Adrenal gland (tissue), 12 donors: ENCODE measurements around the gene ZNF503. TPM values are rescaled to one million over a fixed set of nuclear protein-coding genes. Genes with fewer than 3 reads are reported as not detected.

Experiments used
- DNase-seq, 7 donors: peaks; one replicate each; pipeline ENCODE4 v3.0.0-alpha.2; 2019 to 2020
- H3K27ac ChIP-seq, 5 donors: fragments of 200-600 bp; sonication (generic) in 4 of 5; 1 replicate in 3 of 5; 2 replicates in 2 of 5; pipeline versions ENCODE4 v1.5.1 to v1.8.0; 2016 to 2020; ENCODE audit warnings: mild to moderate bottlenecking in 1 of 5
- H3K27me3 ChIP-seq: fragments of 200-600 bp; 2 replicates; pipeline ENCODE4 v1.8.0; 2021
- H3K36me3 ChIP-seq, 2 donors: fragments of 200-600 bp; replicated peaks in 1 of 2; 1 replicate in 1 of 2; 2 replicates in 1 of 2; pipeline versions ENCODE4 v1.5.1 to v1.8.0; 2018 to 2022
- H3K4me1 ChIP-seq, 2 donors: fragments of 200-600 bp; replicated peaks in 1 of 2; 1 replicate in 1 of 2; 2 replicates in 1 of 2; pipeline versions ENCODE4 v1.5.1 to v1.8.0; 2018 to 2021
- H3K4me3 ChIP-seq, 4 donors: fragments of 200-600 bp; sonication (generic) in 3 of 4; one replicate each; pipeline ENCODE4 v1.5.1; 2016 to 2018
- H3K9me3 ChIP-seq, 3 donors: fragments of 200-600 bp; sonication (generic) in 1 of 3; replicated peaks in 1 of 3; 1 replicate in 2 of 3; 2 replicates in 1 of 3; pipeline versions ENCODE4 v1.5.1 to v1.8.0; 2016 to 2021
- CTCF ChIP-seq, 6 experiments: fragments of 450-650 bp in 4 of 6; fragments of 200-600 bp in 2 of 6; sonication (generic) in 1 of 6; IDR thresholded peaks; 1 replicate in 5 of 6; 2 replicates in 1 of 6; pipeline versions ENCODE4 v1.5.1 to v1.8.0; 2016 to 2021; ENCODE audit warnings: antibody characterized with exemption in 6 of 6, mild to moderate bottlenecking in 2 of 6, moderate library complexity in 1 of 6
- POLR2A ChIP-seq, 2 donors: fragments of 450-650 bp; IDR thresholded peaks; one replicate each; pipeline ENCODE4 v1.6.1; 2017; ENCODE audit warnings: antibody characterized with exemption in 2 of 2, mild to moderate bottlenecking in 2 of 2, moderate library complexity in 1 of 2
- WGBS, 4 donors: extraction: QIAGEN DNeasy Blood & Tissue Kit in 2 of 4; methylation state at CpG; one replicate each; pipeline versions ENCODE4 v1.1.5 to v1.1.7; 2013 to 2017; 5-methylcytosine and 5-hydroxymethylcytosine counted together
- intact Hi-C, 2 donors: fragments of 100-400 bp; cut with DNase I; formaldehyde crosslinking; loops; one replicate each; pipeline versions ENCODE4 v1.14.1 to v1.15.0; 2022 to 2023
- polyA plus RNA-seq, 3 donors: library from polyadenylated mRNA; stranded (reverse); fragments of 200-250 nt in 2 of 3; fragments of 350-450 nt in 1 of 3; fragmentation: Illumina TruSeq in 1 of 3; extraction: RNeasy Lipid Tissue Mini Kit (QIAGEN cat#74804) in 1 of 3; gene quantifications; one replicate each; pipeline ENCODE4 v1.2.3, GENCODE V29; 2013 to 2014
- total RNA-seq, 9 donors: library from RNA; depleted of rRNA in 4 of 9; stranded (reverse); fragments of >200 nt in 4 of 9; fragments of 120-200 nt in 1 of 9; fragmentation: NEBNext Ultra II Directional in 1 of 9; extraction: Animal tissue kit (Norgen Biotek cat#: 25700) in 1 of 9; gene quantifications; one replicate each; pipeline versions ENCODE4 v1.1.0 to v1.2.4, GENCODE V29; 2013 to 2023
- donor health status: healthy with polysubstance abuse.
- donor health status: Bipolar disorder and iron deficiency.
- donor health status: DM: yes; HTN: yes; CAD: no.
- donor health status: DM: no; HTN: no; CAD: no.
- donor health status: DM: no; HTN: no; CAD: no.
- donor health status: DM: yes; HTN: yes; CAD: no.

Gene ZNF503
- total and polyA plus RNA-seq, 12 donors, result 5.4 to 129 (median 46.0) TPM

- intact Hi-C loops, result loop anchor here (5.0 to 10.0 kb wide), 10 partner anchors 65 to 1145 kb away; no protein-coding TSS in a partner anchor
- Histone ChIP-seq H3K27me3 (no peaks in the 10 kb centered on the region), H3K4me3 (peak overlapping the region; percentile 29 to 99 (median 53)), H3K4me1 (peaks cover 0 to 12% of the 10 kb centered on the region in 2 donors), H3K36me3 (peaks cover 0 to 19% of the 10 kb centered on the region in 2 donors), H3K27ac (peak overlapping the region; percentile 92 to 99 (median 95)), H3K9me3 (no peaks in the 10 kb centered on the region)
- peak; percentile 81 to 89 (median 86) for DNase-seq
- WGBS, 4 donors, result 4 to 9% (median 7%) methylated on average over 3 to 71 of the region's 71 CpGs; no CpG with 5 or more reads in 1 of the 4 donors
- TF ChIP-seq POLR2A (IDR thresholded peaks at IDR 0.05) (peak in 1 of 2 donors; percentile 5), CTCF (IDR thresholded peaks at IDR 0.05) (peak; percentile 31 to 52 (median 42))
Observed at GRCh38 chr10:75399461-75400162, 2.0 kb downstream of the ZNF503 start.

GRCh38 chr10:75398692-75399460 is 2.7 kb downstream of the ZNF503 start:
- Histone ChIP-seq H3K27me3 (no peaks in the 10 kb centered on the region), H3K27ac (peak overlapping the region in 4 of 5 donors; percentile 93 to 99 (median 96)), H3K4me3 (peak overlapping the region; percentile 0 to 99 (median 50)), H3K4me1 (peaks cover 0 to 10% of the 10 kb centered on the region in 2 donors), H3K9me3 (no peaks in the 10 kb centered on the region), H3K36me3 (peaks cover 0 to 19% of the 10 kb centered on the region in 2 donors)
- WGBS, 4 donors, result 24 to 59% (median 36%) methylated on average over 17 to 76 of the region's 76 CpGs
- DNase-seq, result peak; percentile 35 to 59 (median 54)
- TF ChIP-seq CTCF (IDR thresholded peaks at IDR 0.05) (no peak), POLR2A (IDR thresholded peaks at IDR 0.05) (no peak)
- intact Hi-C loops, result loop anchor here (5.0 to 10.0 kb wide), 3 partner anchors 102 to 1146 kb away; no protein-coding TSS in a partner anchor

GRCh38 chr10:75398200-75398691 is 3.3 kb downstream of the ZNF503 start:
- WGBS, 4 donors, result 46 to 54% (median 49%) methylated on average over 16 to 17 of the region's 17 CpGs
- intact Hi-C loops, result loop anchor here (5.0 to 10.0 kb wide), 3 partner anchors 101 to 1147 kb away; no protein-coding TSS in a partner anchor

More at GRCh38 chr10:75398200-75398691, 3.3 kb downstream of the ZNF503 start:
- H3K4me3 ChIP-seq, result peak overlapping the region in 3 of 4 donors; percentile 29 to 99 (median 72)
- H3K27ac ChIP-seq, result peak overlapping the region in 4 of 5 donors; percentile 93 to 99 (median 96)
- H3K27me3 ChIP-seq, result no peaks in the 10 kb centered on the region
- no peak for TF ChIP-seq CTCF (IDR thresholded peaks at IDR 0.05)
- TF ChIP-seq POLR2A (IDR thresholded peaks at IDR 0.05), result no peak
- H3K4me1 ChIP-seq, result peaks cover 0 to 10% of the 10 kb centered on the region in 2 donors
- no peaks in the 10 kb centered on the region for H3K9me3 ChIP-seq
- DNase-seq, result no peak
- peaks cover 0 to 19% of the 10 kb centered on the region in 2 donors for H3K36me3 ChIP-seq
